A673 (cell line): Measurements from ENCODE around the gene PRSS53. TPM values are rescaled to one million over a fixed set of nuclear protein-coding genes. Genes with fewer than 3 reads are reported as not detected.
"Not testable (repeated sequence)": the region's sequence is repeated elsewhere in the genome, so short reads cannot be mapped to it uniquely, and the experiment has no call there.

Source experiments
- Bru-seq: library from RNA; stranded (reverse); fragments of 400-500 nt; gene quantifications from one replicate; lab custom pipeline; 2021; lab: Mats Ljungman, UMichigan
- BruChase-seq, 2 experiments: library from RNA; stranded (reverse); fragments of 400-500 nt; gene quantifications; one replicate each; lab custom pipeline; 2021; lab: Mats Ljungman, UMichigan
- BruUV-seq: library from RNA; stranded (reverse); fragments of 400-500 nt; replicated peaks from 2 replicates; lab custom pipeline; 2021; lab: Mats Ljungman, UMichigan
- CTCF ChIA-PET: fragments of 300-600 bp; sonication (Branson Sonifier 250); formaldehyde crosslinking; loops from one replicate; lab custom pipeline; 2022; ENCODE audit warnings: antibody characterized with exemption; lab: Charles Lee
- POLR2A ChIA-PET: fragments of 300-600 bp; sonication (Branson Sonifier 250); formaldehyde crosslinking; loops from one replicate; lab custom pipeline; 2022; ENCODE audit warnings: antibody characterized with exemption; ENCODE audit not compliant: low non-redundant PET; lab: Charles Lee
- DNase-seq: peaks from one replicate; pipeline ENCODE4 v3.0.0-alpha.2; 2015; ENCODE audit warnings: low spot score
- H3K27ac ChIP-seq: fragments of 200-600 bp; sonication (generic); 2 replicates; pipeline ENCODE4 v1.5.1; 2016; ENCODE audit warnings: mixed run types, low read depth, mild to moderate bottlenecking, mixed read lengths, antibody characterized with exemption, low read length; ENCODE audit not compliant: poor library complexity, severe bottlenecking
- H3K27me3 ChIP-seq: fragments of 200-600 bp; sonication (generic); replicated peaks from 2 replicates; pipeline ENCODE4 v1.6.1; 2017; ENCODE audit warnings: mixed run types, low read depth, mild to moderate bottlenecking, mixed read lengths, antibody characterized with exemption, low read length; ENCODE audit not compliant: insufficient read depth, poor library complexity
- H3K36me3 ChIP-seq: fragments of 200-600 bp; sonication (generic); 2 replicates; pipeline ENCODE4 v1.6.1; 2016; ENCODE audit warnings: mixed run types, mild to moderate bottlenecking, mixed read lengths, antibody characterized with exemption, low read length; ENCODE audit not compliant: insufficient read depth, poor library complexity, severe bottlenecking
- H3K4me1 ChIP-seq: fragments of 200-600 bp; sonication (generic); 2 replicates; pipeline ENCODE4 v1.6.1; 2017; ENCODE audit warnings: mixed run types, mild to moderate bottlenecking, mixed read lengths, antibody characterized with exemption, low read length; ENCODE audit not compliant: insufficient read depth, poor library complexity, severe bottlenecking
- H3K4me3 ChIP-seq: fragments of 200-600 bp; sonication (generic); 2 replicates; pipeline ENCODE4 v1.5.1; 2016; ENCODE audit warnings: low read depth, mixed run types, mild to moderate bottlenecking, mixed read lengths, low read length; ENCODE audit not compliant: poor library complexity, severe bottlenecking
- H3K9me3 ChIP-seq: fragments of 200-600 bp; sonication (generic); 2 replicates; pipeline ENCODE4 v1.6.1; 2016; ENCODE audit warnings: mixed run types, low read depth, mild to moderate bottlenecking, mixed read lengths, antibody characterized with exemption, low read length; ENCODE audit not compliant: poor library complexity, severe bottlenecking
- EZH2 ChIP-seq: fragments of 200-600 bp; sonication (generic); IDR thresholded peaks from 2 replicates; pipeline ENCODE4 v1.6.1; 2017; ENCODE audit warnings: borderline replicate concordance, low read depth, mild to moderate bottlenecking, mixed read lengths, antibody characterized with exemption, low read length; ENCODE audit not compliant: poor library complexity, severe bottlenecking
- intact Hi-C: fragments of 100-400 bp; cut with micrococcal nuclease; formaldehyde crosslinking; loops from one replicate; pipeline ENCODE4 v1.10.0; 2022; ENCODE audit not compliant: unreplicated experiment
- long read RNA-seq: library from polyadenylated mRNA; stranded (forward); transcript quantifications from one replicate; pipeline ENCODE4 v2.0.0, GENCODE V29; 2022
- total RNA-seq: library from RNA; stranded (reverse); gene quantifications from 2 replicates; pipeline ENCODE4 v1.2.3, GENCODE V29; 2021
- TF ChIP-seq, protein P1 (sequence below): fragments of 300-800, 200-600 bp; sonication (generic); conservative IDR thresholded peaks from 2 replicates; pipeline ENCODE4 v1.5.1; 2017; ENCODE audit warnings: low read depth, mild to moderate bottlenecking, antibody characterized with exemption, low read length, moderate library complexity, mixed read lengths

Gene PRSS53
- total RNA-seq: 3.1 and 4.0 TPM in 2 replicates
- Bru-seq, nascent RNA: percentile 44 among the genes with signal in this experiment
- percentile 56 among the genes with signal in this experiment for BruChase-seq, experiment 1, labeled RNA remaining after a 2-hour chase
- BruChase-seq, experiment 2, labeled RNA remaining after a 6-hour chase: percentile 56 among the genes with signal in this experiment
- long read RNA-seq, partial matches to known transcripts: 0 of 1 reads
- long read RNA-seq, other reads (novel, unspliced or antisense): 1 of 1 reads

DNA sequence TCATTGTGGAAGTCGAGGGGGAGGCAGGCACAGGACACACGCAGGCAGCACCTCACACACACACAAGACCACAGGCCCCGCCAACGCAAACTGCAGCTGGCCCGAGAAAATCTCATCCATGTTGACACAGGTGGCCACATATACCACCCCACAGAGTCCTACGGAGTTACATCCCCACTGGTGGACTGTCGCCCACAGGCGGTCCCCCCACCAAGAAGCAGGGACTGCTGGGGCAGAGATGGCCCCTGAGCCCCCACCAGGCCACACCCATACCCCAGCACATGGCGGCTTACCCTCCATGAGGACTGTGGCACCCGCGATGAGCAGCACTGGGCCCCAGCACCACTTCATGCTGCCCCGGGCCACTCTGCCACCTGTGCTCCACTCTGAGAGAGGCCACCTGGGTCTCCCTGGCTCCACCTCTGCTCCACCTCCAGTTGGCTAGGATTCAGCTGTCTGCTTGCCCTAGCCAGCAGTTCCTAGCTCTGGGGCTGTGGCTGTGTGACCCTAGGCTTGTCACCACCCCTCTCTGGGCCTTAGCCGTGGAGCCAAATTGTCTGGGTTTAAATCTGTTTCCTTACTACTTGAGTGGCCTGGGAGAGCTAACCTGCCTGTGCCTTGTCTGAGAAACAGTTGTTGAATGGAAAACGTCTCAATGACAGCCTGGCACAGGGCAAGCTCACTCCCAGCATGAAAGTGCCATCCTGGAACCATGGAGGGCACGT, at the start of gene PRSS53:
Gene PRSS53 (minus strand): TSS at position 485 of the 725 bp plus-strand sequence. CDS start 134 bp downstream, at position 351.
- intact Hi-C loops: loop anchor here (10.0 kb wide), 1 partner anchor 786 kb away; the partner anchor contains the start of gene ZNF267
- Histone ChIP-seq H3K27me3 (no peaks in the 10 kb centered on the region), H3K9me3 (no peaks in the 10 kb centered on the region), H3K36me3 (peaks cover 14% of the 10 kb centered on the region), H3K4me1 (peaks cover 3% of the 10 kb centered on the region), H3K4me3 (no peak within 1 kb of the TSS), H3K27ac (no peak within 1 kb of the TSS)
- TF ChIP-seq EZH2: no peak
- TF ChIP-seq, protein P1, sequence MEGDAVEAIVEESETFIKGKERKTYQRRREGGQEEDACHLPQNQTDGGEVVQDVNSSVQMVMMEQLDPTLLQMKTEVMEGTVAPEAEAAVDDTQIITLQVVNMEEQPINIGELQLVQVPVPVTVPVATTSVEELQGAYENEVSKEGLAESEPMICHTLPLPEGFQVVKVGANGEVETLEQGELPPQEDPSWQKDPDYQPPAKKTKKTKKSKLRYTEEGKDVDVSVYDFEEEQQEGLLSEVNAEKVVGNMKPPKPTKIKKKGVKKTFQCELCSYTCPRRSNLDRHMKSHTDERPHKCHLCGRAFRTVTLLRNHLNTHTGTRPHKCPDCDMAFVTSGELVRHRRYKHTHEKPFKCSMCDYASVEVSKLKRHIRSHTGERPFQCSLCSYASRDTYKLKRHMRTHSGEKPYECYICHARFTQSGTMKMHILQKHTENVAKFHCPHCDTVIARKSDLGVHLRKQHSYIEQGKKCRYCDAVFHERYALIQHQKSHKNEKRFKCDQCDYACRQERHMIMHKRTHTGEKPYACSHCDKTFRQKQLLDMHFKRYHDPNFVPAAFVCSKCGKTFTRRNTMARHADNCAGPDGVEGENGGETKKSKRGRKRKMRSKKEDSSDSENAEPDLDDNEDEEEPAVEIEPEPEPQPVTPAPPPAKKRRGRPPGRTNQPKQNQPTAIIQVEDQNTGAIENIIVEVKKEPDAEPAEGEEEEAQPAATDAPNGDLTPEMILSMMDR: no peak
- BruUV-seq: no TSS peak
- DNase-seq: no peak
- ChIA-PET POLR2A (no interaction called here), CTCF (interaction anchor here (0.5 kb wide), 1 partner anchor 76 kb away, joined by 9 read pairs; no protein-coding TSS in a partner anchor)

DNA sequence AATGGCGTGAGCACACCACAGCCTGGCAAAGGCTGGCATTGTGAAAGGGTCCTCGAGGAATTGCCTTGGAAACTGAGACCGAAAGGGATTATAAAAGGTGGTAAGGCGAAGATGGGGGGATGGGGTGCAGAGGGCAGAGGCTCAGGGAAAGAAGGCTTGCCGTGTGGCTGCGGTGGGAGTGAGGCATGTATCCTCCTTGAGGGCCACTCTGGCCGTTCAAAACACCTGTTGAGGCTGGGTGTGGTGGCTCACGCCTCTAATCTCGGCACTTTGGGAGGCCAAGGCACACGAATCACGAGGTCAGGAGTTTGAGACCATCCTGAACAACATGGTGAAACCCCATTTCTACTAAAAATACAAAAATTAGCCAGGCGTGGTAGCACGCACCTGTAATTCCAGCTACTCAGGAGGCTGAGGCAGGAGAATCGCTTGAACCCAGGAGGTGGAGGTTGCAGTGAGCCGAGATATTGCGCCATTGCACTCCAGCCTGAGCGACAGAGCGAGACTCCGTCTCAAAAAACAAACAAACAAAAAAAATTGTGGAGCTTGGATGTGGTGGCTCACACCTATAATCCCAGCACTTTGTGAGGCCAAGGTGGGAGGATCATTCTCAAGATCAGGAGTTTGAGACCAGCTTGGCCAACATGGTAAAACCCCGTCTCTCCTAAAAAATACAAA, 48.2 kb upstream of the PRSS53 start:
- H3K27ac ChIP-seq, H3K36me3 ChIP-seq, H3K4me3 ChIP-seq, CTCF ChIA-PET, intact Hi-C loops, BruUV-seq, H3K9me3 ChIP-seq, DNase-seq, H3K27me3 ChIP-seq, POLR2A ChIA-PET, H3K4me1 ChIP-seq: not testable (repeated sequence)

DNA sequence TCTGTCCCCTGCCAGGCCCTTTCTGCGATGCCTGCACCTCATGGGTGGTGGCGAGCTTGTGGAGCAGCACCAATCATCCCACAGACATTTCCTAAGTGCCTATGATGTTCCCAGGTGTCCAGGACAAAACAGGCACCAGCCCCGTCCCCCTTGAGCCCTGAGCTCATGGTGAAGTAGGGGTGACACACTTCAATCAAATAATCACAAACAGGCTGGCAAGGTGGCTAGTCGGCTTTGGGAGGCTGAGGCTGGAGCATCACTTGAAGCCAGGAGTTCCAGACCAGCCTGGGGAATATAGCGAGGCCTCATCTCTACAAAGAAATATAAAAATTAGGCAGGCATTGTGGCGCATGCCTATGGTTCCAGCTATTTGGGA, 47.5 kb upstream of the PRSS53 start:
- BruUV-seq: no TSS peak
- CTCF ChIA-PET: no interaction called here

More for the DNA sequence above, 47.5 kb upstream of the PRSS53 start:
- Histone ChIP-seq H3K27ac (no peak overlapping the region), H3K4me1 (peaks cover under 1% of the 10 kb centered on the region), H3K9me3 (no peaks in the 10 kb centered on the region), H3K36me3 (no peaks in the 10 kb centered on the region), H3K27me3 (no peaks in the 10 kb centered on the region), H3K4me3 (no peak overlapping the region)
- no peak for DNase-seq
- TF ChIP-seq EZH2: no peak
- TF ChIP-seq, protein P1: no peak
- intact Hi-C loops: no loop called here
- POLR2A ChIA-PET: interaction anchor here (0.6 kb wide), 1 partner anchor 167 kb away, joined by 3 read pairs; no protein-coding TSS in a partner anchor
